ENCODE results near the gene PDE2A. TPM values are rescaled to one million over a fixed set of nuclear protein-coding genes. Genes with fewer than 3 reads are reported as not detected.

The PDE2A gene
- polyA plus RNA-seq, 12 donors = 10.3 to 28.2 (median 19.0) TPM; not detected in 1

DNA sequence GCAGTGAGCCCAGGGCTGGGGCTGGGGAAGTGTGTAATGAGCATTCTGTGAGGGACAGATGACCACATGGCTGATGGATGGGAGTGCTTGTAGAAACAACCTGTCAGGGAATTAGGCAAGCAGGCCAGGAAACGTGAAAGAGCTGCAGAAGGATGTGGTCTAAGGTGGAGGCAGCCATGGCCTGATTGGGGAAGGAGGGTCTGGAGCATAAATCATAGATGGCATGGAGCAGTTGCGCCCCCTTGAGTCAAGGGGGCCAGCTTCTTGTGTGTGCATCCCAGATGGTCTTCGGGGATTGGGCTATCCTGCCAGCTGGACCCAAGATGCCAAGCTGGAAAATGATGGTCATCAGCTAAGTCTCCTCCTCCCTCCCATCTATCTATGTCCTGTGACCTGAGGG lies 120.5 kb downstream of the PDE2A start:
- DNase-seq = no peak

DNA sequence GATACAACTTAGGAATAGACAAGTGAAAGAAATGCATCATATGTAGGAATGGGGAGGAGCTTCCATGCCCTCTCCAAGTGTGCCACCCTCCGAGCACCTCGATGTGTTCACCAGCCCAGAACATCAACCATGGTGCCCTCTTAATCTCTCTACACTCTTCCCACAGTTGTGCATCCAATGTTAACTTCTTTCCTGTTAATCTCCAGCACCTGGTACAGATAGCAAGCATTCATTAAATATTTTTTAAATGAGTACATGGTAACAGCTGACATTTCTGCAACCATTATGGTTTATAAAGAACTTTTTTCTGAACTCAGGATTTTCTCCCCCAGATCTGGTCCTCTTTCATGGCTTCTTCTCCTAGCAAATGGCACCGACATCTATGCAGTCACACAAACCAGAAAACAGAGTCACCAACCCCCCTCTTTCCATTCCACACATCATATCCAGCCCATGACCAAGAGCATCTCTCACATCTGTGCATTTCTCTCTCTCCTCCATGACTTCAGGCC lies 121.8 kb downstream of the PDE2A start:
- DNase-seq = no peak

DNA sequence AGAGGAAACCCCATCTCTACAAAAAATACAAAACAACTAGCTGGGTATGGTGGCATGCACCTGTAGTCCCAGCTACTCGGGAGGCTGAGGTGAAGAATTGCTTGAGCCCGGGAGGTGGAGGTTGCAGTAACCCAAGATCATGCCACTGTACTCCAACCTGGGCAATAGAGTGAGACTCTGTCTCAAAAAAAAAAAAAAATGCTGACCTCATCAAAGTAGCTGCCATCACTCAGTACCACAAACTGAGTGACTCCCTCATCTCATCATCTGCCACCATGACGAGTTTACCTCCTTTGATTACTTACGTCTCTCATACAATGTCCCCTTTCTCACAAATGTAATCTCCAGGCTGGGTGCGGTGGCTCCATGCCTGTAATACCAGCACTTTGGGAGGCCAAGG lies 122.7 kb downstream of the PDE2A start:
- no peak for DNase-seq

DNA sequence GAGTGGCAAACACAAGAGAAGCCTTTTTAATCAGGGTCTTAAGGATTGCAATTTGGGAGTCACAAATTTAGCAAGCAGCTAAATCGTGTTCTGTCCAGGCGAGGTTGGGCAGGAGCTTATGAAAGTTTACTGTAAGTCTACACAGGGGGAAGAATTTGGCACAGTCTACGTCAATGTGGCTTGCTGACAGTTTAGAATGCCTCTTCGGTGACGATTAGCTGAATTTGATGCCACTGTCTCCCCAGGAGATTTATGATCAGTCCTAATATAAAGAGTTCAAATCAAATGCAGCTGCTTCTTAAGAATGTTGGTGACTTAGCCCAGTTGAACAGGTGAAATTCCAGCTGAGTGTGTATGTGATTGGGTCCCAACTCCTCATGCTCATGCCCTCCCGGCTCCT lies 125.8 kb downstream of the PDE2A start:
- DNase-seq = no peak

DNA sequence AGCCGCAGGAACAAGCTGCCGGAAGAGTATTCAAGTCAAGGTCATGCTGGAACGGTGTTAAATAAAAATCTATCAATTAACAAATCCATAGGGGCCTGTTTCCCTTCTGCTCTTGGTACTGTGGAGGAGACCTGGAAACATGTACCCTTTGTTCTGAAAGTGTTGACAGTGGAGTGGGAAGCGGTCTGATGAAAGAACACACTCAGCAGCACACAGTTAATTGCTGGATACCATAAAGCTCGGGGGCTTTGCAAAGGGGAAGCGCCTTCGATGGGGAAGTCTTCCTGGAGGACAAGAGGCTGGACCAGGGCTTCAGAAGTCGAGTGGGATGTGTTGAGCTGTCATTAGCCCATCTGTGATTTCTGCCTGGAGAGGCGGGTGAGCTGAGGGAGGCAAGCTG lies 127.4 kb downstream of the PDE2A start:
- no peak for DNase-seq

DNA sequence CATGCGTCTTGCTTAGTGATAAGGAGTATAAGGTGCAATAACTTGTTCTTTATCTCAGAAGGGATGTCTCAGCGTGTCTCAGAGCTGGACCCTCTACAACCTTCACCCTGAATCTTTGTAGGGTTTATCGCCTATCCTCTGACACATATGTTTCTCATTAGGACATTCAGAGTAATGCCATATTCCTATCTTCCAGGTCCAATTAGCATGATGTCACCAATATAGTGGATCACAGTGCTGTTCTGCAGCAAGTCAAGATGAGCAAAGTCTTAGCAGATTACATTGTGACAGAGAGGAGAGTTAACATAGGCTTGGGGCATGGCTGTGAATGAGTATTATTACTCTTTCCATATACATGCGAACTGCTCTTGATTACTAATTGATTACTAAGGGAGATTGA lies 129.6 kb downstream of the PDE2A start:
- no peak for DNase-seq

DNA sequence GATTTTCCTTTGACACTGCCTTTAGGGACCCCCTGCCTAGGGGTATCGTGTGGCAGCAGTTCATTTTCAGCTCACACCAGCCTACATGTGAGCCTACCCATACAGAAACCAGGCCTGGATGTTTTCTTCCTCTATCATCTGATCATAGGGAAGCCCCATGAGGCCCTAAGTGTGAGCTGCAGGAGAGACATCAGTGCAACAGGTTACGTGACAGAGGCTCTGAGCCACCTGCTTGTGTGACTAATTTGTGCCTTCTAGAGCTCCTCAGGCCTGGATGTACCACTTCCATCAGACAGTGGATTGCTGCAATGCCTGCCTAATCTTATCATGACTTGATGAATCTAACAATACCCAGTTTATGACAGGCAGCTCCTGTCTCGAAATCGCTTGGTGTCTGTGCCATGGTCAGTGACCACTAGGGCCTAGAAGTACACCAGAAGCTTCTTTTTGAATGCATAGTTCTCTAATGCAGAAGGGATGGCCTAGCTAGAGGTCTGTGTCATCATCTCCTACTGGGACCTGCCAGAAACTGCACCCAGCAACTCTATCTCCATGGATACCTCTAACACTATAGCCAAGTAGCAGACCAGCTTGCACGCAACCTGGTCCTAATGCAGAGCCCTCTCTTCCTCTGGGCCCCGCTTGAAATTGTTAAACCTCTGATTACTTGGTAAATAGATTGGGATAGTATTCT lies 130.2 kb downstream of the PDE2A start:
- DNase-seq = no peak

DNA sequence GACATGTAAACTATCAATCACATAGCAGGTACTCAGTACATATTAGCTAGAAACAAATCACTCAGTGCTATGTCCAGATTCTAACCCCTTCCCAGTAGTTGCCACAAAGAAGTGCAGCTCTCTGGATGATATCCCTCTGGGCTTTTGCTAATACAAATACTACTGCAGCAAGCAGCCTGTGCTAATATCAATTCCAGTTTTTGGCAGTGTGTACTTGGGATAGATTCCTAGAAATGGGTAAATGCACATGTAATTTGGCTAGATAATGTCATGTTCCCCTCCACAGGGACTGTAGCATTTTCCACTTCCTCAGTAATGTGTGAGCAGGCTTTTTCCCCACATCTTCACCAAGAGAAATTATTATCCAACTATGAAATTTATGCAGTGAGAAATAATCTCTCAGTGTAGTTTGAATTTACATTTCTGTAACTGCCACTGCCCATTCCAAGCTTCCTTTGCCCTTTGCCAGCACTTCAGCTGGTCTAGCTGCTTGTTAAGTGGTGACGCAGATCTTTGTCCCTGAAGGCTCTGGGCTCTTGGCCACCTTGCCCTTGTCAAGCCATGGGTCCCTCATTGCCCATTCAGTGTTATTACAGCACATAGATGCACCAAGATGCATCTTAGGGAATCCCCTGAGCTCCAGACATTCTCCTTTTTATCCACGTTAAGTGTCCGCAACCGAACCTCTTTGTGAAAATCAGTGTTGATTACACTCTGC lies 132.8 kb downstream of the PDE2A start:
- DNase-seq = no peak

DNA sequence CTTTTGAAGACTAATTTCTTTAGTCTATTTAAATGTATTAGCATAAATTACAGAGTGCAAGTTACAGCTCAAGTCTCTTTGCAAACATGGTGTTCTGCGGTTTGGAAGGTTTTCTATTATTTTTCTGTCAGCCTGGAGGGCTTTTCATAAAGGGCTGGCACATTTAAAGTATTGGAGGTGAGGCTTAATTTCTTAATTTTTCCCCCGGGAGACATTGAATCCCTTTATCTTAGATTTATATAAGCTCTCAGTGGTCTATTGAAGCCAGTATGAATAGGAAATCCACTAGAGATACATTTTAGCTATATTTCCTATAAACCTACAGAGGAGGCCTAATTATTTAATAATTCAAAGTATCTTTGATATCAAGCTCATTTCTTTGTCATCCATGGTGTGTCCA lies 137.2 kb downstream of the PDE2A start:
- DNase-seq = no peak

DNA sequence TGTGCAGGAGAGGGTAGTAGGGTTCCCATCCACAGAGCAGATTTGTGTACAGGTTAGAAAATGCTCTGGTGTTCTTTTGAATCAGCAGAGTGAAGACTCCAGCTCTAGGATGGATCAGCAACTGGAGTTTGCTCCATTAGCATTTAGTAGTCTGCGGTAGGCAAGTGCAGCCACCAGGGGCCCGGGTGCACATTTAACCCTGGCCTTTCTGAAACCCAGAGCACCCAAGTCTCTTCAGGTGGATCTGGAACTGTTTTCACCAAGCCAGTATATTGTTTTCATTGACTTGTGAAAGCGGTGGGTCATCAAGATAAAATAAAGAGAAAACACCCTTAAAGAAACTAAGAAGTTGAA lies 139.1 kb downstream of the PDE2A start:
- DNase-seq = no peak

DNA sequence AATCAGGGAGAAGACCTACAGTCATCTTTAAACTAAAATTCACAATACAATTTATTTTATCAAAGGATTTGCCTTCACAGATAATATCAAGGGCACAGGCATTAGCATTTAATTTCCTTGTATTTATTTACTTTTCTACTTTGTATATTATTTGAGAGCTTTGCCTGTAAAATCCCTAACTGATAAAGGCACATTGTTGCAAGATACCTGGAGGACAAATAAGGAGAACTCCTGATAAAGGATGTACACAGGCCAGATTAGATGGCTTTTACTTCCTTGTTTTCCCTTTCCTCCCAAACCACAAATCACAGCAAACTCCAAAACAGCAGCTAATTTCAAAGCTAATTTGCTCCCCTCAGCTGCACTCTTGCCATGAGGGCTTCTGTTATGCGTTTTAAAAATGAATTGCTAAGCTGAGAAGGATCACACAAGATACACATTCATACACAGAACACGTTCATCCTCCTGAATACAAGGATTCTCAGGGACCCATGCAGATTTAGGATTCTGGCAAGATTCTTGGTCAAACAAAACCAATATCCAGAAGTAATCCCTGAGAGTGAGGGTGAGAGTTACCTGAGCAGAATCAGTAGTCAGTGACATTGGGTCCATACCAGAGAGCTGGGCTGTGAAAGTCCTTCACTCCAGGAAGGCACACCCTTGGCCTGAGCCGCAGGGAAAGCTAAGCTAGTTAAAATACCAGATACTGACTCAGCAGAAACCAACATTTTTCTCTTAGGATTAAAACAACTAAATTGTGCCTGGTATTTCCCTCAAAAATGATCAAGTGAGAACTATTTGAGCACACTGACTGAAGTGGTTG lies 139.6 kb downstream of the PDE2A start:
- no peak for DNase-seq

DNA sequence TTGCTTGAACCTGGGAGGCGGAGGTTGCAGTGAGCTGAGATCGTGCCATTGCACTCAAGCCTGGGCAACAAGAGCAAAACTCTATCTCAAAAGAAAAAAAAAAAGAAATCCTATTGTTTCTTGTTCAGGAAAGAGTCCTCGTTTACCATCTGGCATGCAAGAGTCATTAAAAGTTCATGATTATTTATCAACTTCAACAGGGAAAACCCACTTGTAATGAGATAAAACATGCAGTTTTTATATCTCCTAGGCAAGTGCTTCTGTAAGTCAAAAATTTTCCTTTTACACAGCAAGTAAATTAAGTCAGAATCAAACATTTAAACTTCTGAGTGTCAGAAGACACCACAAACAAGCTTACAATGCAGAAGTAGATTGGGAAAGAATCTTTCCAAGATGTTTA lies 145.2 kb downstream of the PDE2A start:
- no peak for DNase-seq

DNA sequence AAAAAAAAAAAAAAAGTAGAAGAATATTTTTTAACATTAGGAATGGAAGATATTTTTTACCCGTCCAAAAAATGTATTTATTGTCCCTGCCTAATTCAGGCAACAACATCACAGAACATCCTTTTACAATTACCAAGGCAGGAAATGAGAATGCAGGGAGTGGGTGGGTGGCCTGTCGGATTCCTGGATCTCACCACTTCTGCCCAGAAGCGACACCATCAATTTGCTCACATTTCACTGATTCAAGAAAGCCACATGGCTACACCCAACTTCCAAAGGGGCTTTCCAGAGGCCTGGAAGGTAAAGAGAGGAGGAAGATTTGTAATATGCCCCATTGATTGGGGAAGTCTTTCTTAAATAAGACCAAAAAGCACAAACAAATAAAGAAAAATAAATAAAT lies 146.1 kb downstream of the PDE2A start:
- no peak for DNase-seq

Other genes starting within 250 kb of the PDE2A start
- 10 to 100 TPM in 11 of 12 donors, not detected in 1; 11.4 to 18.6 (median 15.3) TPM for gene CLPB, start 239.9 kb downstream of the PDE2A start, polyA plus RNA-seq (ENCODE audit: insufficient read length in 12 of 12)
- gene ARAP1, start 78.0 kb upstream of the PDE2A start, polyA plus RNA-seq (ENCODE audit: insufficient read length in 12 of 12) = 10 to 100 TPM in 11 of 12 donors, not detected in 1; 44.2 to 72.1 (median 55.5) TPM
- gene STARD10, start 119.6 kb upstream of the PDE2A start, polyA plus RNA-seq (ENCODE audit: insufficient read length in 12 of 12) = 10 to 100 TPM in 11 of 12 donors, not detected in 1; 34.8 to 66.5 (median 51.8) TPM
- 10 to 100 TPM in 11 of 12 donors, not detected in 1; 11.5 to 51.0 (median 15.1) TPM for gene ATG16L2, start 140.0 kb upstream of the PDE2A start, polyA plus RNA-seq (ENCODE audit: insufficient read length in 12 of 12)

Data from muscle of arm (tissue), 12 donors.